Stimulated activated CD4-positive, alpha-beta T cell treated with anti-CD3 and anti-CD28 coated beads, Interleukin-1b, Interleukin-23, amount 100 ng/mL, for 48 hours (primary cell): ENCODE results near the gene NCF2.
"Not testable (repeated sequence)": the region's sequence is repeated elsewhere in the genome, so short reads cannot be mapped to it uniquely, and the experiment has no call there.

ENCODE experiments used
- DNase-seq: peaks from one replicate; pipeline ENCODE4 v3.0.0-alpha.2; 2020

The NCF2 gene

GRCh38 chr1:183590244-183591191 is at the start of gene NCF2:
Gene NCF2 (minus strand): TSS chr1:183590459. CDS start chr1:183590329, 130 bp downstream.
- DNase-seq = peak; percentile 61

- DNase-seq = no peak
Observed at GRCh38 chr1:183638649-183639387, 48.6 kb upstream of the NCF2 start.

- no peak for DNase-seq
Observed at GRCh38 chr1:183636783-183637182, 46.5 kb upstream of the NCF2 start.

GRCh38 chr1:183636334-183636682 is 46.0 kb upstream of the NCF2 start:
- no peak for DNase-seq

- peak; percentile 97 for DNase-seq
Observed at GRCh38 chr1:183635606-183636333, 45.5 kb upstream of the NCF2 start, which contains the start of gene ARPC5. Gene ARPC5 (minus strand): TSS chr1:183635783. CDS start chr1:183635659, 124 bp downstream.

- DNase-seq = peak; percentile 17
Observed at GRCh38 chr1:183635099-183635605, 44.9 kb upstream of the NCF2 start.

- DNase-seq = no peak
Observed at GRCh38 chr1:183634429-183635065, 44.3 kb upstream of the NCF2 start.

- peak; percentile 10 for DNase-seq
Observed at GRCh38 chr1:183633676-183634343, 43.6 kb upstream of the NCF2 start.

- DNase-seq = peak; percentile 13
Observed at GRCh38 chr1:183632964-183633363, 42.7 kb upstream of the NCF2 start.

GRCh38 chr1:183632114-183632513 is 41.9 kb upstream of the NCF2 start:
- no peak for DNase-seq

GRCh38 chr1:183630748-183631147 is 40.5 kb upstream of the NCF2 start:
- no peak for DNase-seq

- no peak for DNase-seq
Observed at GRCh38 chr1:183628537-183628936, 38.3 kb upstream of the NCF2 start.

GRCh38 chr1:183626236-183626635 is 36.0 kb upstream of the NCF2 start:
- DNase-seq = not testable (repeated sequence)

GRCh38 chr1:183622884-183623785 is 32.9 kb upstream of the NCF2 start:
- peak; percentile 37 for DNase-seq

GRCh38 chr1:183622013-183622412 is 31.8 kb upstream of the NCF2 start:
- DNase-seq = no peak

GRCh38 chr1:183620311-183620710 is 30.1 kb upstream of the NCF2 start:
- no peak for DNase-seq

GRCh38 chr1:183619781-183620180 is 29.5 kb upstream of the NCF2 start:
- DNase-seq = no peak

- DNase-seq = not testable (repeated sequence)
Observed at GRCh38 chr1:183618202-183618601, 27.9 kb upstream of the NCF2 start.

- not testable (repeated sequence) for DNase-seq
Observed at GRCh38 chr1:183612975-183613374, 22.7 kb upstream of the NCF2 start.

- no peak for DNase-seq
Observed at GRCh38 chr1:183612407-183612806, 22.1 kb upstream of the NCF2 start.

GRCh38 chr1:183611021-183611420 is 20.8 kb upstream of the NCF2 start:
- no peak for DNase-seq
